ENCODE data around the gene C5AR2. TPM values are rescaled to one million over a fixed set of nuclear protein-coding genes. Genes with fewer than 3 reads are reported as not detected.

C5AR2 gene
- polyA plus RNA-seq, 1 of the 3 experiments (the other 2 are of a cell fraction), result not detected

- DNase-seq, result peak; percentile 56
- H3K4me3 ChIP-seq (ENCODE audit: low read depth in 2 of 2, low read length in 1 of 2), result no peak overlapping the region
- no peak overlapping the region for H3K9ac ChIP-seq
- H3K36me3 ChIP-seq (replicated peaks in 1 of 2; ENCODE audit: control insufficient read depth in 1 of 2, insufficient read depth in 2 of 2, low read length in 1 of 2), result no peaks in the 10 kb centered on the region
- no peaks in the 10 kb centered on the region for H3K27me3 ChIP-seq (ENCODE audit: insufficient read depth)
- H3K9me3 ChIP-seq, result no peaks in the 10 kb centered on the region
- H3K4me1 ChIP-seq (ENCODE audit: control insufficient read depth in 1 of 2, insufficient read depth in 2 of 2, low read depth in 1 of 2, low read length in 1 of 2), result peaks cover 0 to 8% of the 10 kb centered on the region in 2 experiments; a peak in 2 of 4 replicates
- no peak overlapping the region for H3K4me2 ChIP-seq
- H3K27ac ChIP-seq (ENCODE audit: low read depth in 2 of 2, low read length in 1 of 2), result no peak overlapping the region
- H4K20me1 ChIP-seq (ENCODE audit: insufficient read depth), result no peaks in the 10 kb centered on the region
- CTCF ChIA-PET, result interaction anchor here (0.7 to 5.2 kb wide), 23 partner anchors 9 to 223 kb away, joined by 3 to 58 read pairs (median 5); partner anchors contain the start of genes DHX34 and INAFM1
- 28% methylated on average over 9 of the region's 9 CpGs for WGBS (ENCODE audit: low lambda C conversion rate)
- TF ChIP-seq EZH2phosphoT487 (IDR thresholded peaks at IDR 0.05; ENCODE audit: borderline replicate concordance, low read depth), result no peak
- TF ChIP-seq RAD21 (IDR thresholded peaks at IDR 0.05; ENCODE audit: low read length), result peak; percentile 66
- no peak for TF ChIP-seq YY1 (IDR thresholded peaks at IDR 0.05; ENCODE audit: low read depth)
- TF ChIP-seq MEF2A (IDR thresholded peaks at IDR 0.05; ENCODE audit: borderline replicate concordance, low read depth), result no peak
- TF ChIP-seq RCOR1 (IDR thresholded peaks at IDR 0.05; ENCODE audit: low read length), result no peak
- no peak for TF ChIP-seq FOXJ3 (CRISPR knock-in tag; IDR thresholded peaks at IDR 0.05)
- no peak for TF ChIP-seq RXRA (IDR thresholded peaks at IDR 0.05; ENCODE audit: borderline replicate concordance, low read depth)
- peak; percentile 88 for TF ChIP-seq CTCF (IDR thresholded peaks at IDR 0.05)
- TF ChIP-seq USF1 (IDR thresholded peaks at IDR 0.05; ENCODE audit: borderline replicate concordance, low read depth), result no peak
- TF ChIP-seq TCF12 (IDR thresholded peaks at IDR 0.05), result no peak
- peak; percentile 73 for TF ChIP-seq PBX3 (IDR thresholded peaks at IDR 0.05)
- TF ChIP-seq SMC3 (IDR thresholded peaks at IDR 0.05; ENCODE audit: low read depth, low read length), result peak; percentile 46
- TF ChIP-seq GABPA (IDR thresholded peaks at IDR 0.05; ENCODE audit: low read depth), result no peak
- H3F3A ChIP-seq (replicated peaks; ENCODE audit: insufficient read depth), result peaks cover 17% of the 10 kb centered on the region
- H2AFZ ChIP-seq (ENCODE audit: low read depth), result no peak overlapping the region
- no peaks in the 10 kb centered on the region for H3K79me2 ChIP-seq (ENCODE audit: insufficient read depth)
- POLR2A ChIA-PET, result no interaction called here
- no peaks in the 10 kb centered on the region for H3K9me2 ChIP-seq
Measured at GRCh38 chr19:47284324-47284899, 47.6 kb upstream of the C5AR2 start.

- CTCF ChIA-PET, result interaction anchor here (0.6 to 10.5 kb wide), 27 partner anchors 10 to 449 kb away, joined by 3 to 108 read pairs (median 4); partner anchors contain the start of genes C5AR1, DHX34, INAFM1 and NOP53
- DNase-seq, result peak; percentile 78
- H2AFZ ChIP-seq (ENCODE audit: low read depth), result no peak overlapping the region
- H3K27me3 ChIP-seq (ENCODE audit: insufficient read depth), result no peaks in the 10 kb centered on the region
- WGBS (ENCODE audit: low lambda C conversion rate), result 23% methylated on average over 12 of the region's 12 CpGs
- peaks cover 3% of the 10 kb centered on the region for H3F3A ChIP-seq (replicated peaks; ENCODE audit: insufficient read depth)
- H4K20me1 ChIP-seq (ENCODE audit: insufficient read depth), result no peaks in the 10 kb centered on the region
- H3K4me1 ChIP-seq (ENCODE audit: control insufficient read depth in 1 of 2, insufficient read depth in 2 of 2, low read depth in 1 of 2, low read length in 1 of 2), result no peaks in the 10 kb centered on the region
- H3K9ac ChIP-seq, result no peak overlapping the region
- no peaks in the 10 kb centered on the region for H3K9me3 ChIP-seq
- POLR2A ChIA-PET, result no interaction called here
- TF ChIP-seq GABPA (IDR thresholded peaks at IDR 0.05; ENCODE audit: low read depth) (no peak), USF2 (IDR thresholded peaks at IDR 0.05; ENCODE audit: borderline replicate concordance, low read depth, low read length) (no peak), JUND (IDR thresholded peaks at IDR 0.05) (no peak), GATA2 (CRISPR knock-in tag; IDR thresholded peaks at IDR 0.05) (no peak), SMC3 (IDR thresholded peaks at IDR 0.05; ENCODE audit: low read depth, low read length) (peak; percentile 75), PBX3 (IDR thresholded peaks at IDR 0.05) (no peak), RAD21 (IDR thresholded peaks at IDR 0.05; ENCODE audit: low read length) (peak; percentile 91), TAF1 (IDR thresholded peaks at IDR 0.05; ENCODE audit: borderline replicate concordance, low read depth, low read length) (no peak), EP300 (IDR thresholded peaks at IDR 0.05; ENCODE audit: borderline replicate concordance in 1 of 2, low read depth in 1 of 2, low read length in 1 of 2) (no peak), RCOR1 (IDR thresholded peaks at IDR 0.05; ENCODE audit: low read length) (no peak), CTCF (IDR thresholded peaks at IDR 0.05) (peak; percentile 78)
- H3K36me3 ChIP-seq (replicated peaks in 1 of 2; ENCODE audit: control insufficient read depth in 1 of 2, insufficient read depth in 2 of 2, low read length in 1 of 2), result no peaks in the 10 kb centered on the region
- H3K79me2 ChIP-seq (ENCODE audit: insufficient read depth), result no peaks in the 10 kb centered on the region
- no peak overlapping the region for H3K27ac ChIP-seq (ENCODE audit: low read depth in 2 of 2, low read length in 1 of 2)
- no peak overlapping the region for H3K4me2 ChIP-seq
- peak overlapping the region in 1 of 2 experiments; percentile 23; a peak in 1 of 4 replicates for H3K4me3 ChIP-seq (ENCODE audit: low read depth in 2 of 2, low read length in 1 of 2)
- H3K9me2 ChIP-seq, result no peaks in the 10 kb centered on the region
Measured at GRCh38 chr19:47296036-47296435, 35.9 kb upstream of the C5AR2 start.

All from SK-N-SH (cell line).